Posterior cingulate gyrus (tissue), 11 donors: Measurements from ENCODE around the gene C17orf100.
"Not testable (repeated sequence)": the region's sequence is repeated elsewhere in the genome, so short reads cannot be mapped to it uniquely, and the experiment has no call there.

Source experiments
- DNase-seq, 10 donors: peaks; one replicate each; pipeline versions ENCODE4 v3.0.0 to v3.0.0-alpha.2; 2020 to 2021; ENCODE audit warnings: mixed read lengths in 3 of 10
- intact Hi-C: fragments of 100-400 bp; cut with DNase I; formaldehyde crosslinking; loops from one replicate; pipeline ENCODE4 v1.15.1; 2023

The C17orf100 gene

GRCh38 chr17:6684460-6684783, 32.9 kb downstream of the C17orf100 start:
- intact Hi-C loops: no loop called here
- peak in 2 of 10 donors; percentile 19 to 55 for DNase-seq

GRCh38 chr17:6684881-6685767, 33.6 kb downstream of the C17orf100 start:
- intact Hi-C loops: no loop called here
- DNase-seq: peak in 2 of 10 donors; percentile 26 to 61

GRCh38 chr17:6686026-6686425, 34.5 kb downstream of the C17orf100 start:
- intact Hi-C loops: no loop called here
- peak in 1 of 10 donors; percentile 25 for DNase-seq

- intact Hi-C loops: no loop called here
- peak in 2 of 10 donors; percentile 48 to 62 for DNase-seq
Measured at GRCh38 chr17:6688944-6689343, 37.4 kb downstream of the C17orf100 start.

- peak in 3 of 10 donors; percentile 45 to 62 (median 46) for DNase-seq
- intact Hi-C loops: no loop called here
Measured at GRCh38 chr17:6690641-6691040, 39.1 kb downstream of the C17orf100 start.

- peak in 1 of 10 donors; percentile 16 for DNase-seq
- intact Hi-C loops: no loop called here
Measured at GRCh38 chr17:6691546-6691945, 40.0 kb downstream of the C17orf100 start.

GRCh38 chr17:6691958-6692357, 40.4 kb downstream of the C17orf100 start:
- peak in 1 of 10 donors; percentile 6 for DNase-seq
- intact Hi-C loops: not testable (repeated sequence)

GRCh38 chr17:6695051-6695450, 43.5 kb downstream of the C17orf100 start:
- intact Hi-C loops: no loop called here
- peak in 1 of 10 donors; percentile 16 for DNase-seq

- DNase-seq: peak in 2 of 10 donors; percentile 17 to 55
- intact Hi-C loops: no loop called here
Measured at GRCh38 chr17:6695565-6695964, 44.0 kb downstream of the C17orf100 start.

GRCh38 chr17:6696906-6697305, 45.3 kb downstream of the C17orf100 start:
- intact Hi-C loops: no loop called here
- peak in 2 of 10 donors; percentile 41 to 42 for DNase-seq

- peak in 1 of 10 donors; percentile 35 for DNase-seq
Measured at GRCh38 chr17:6698004-6698403, 46.4 kb downstream of the C17orf100 start.

GRCh38 chr17:6699997-6700947, 48.7 kb downstream of the C17orf100 start:
- intact Hi-C loops: no loop called here

More at GRCh38 chr17:6698004-6698403, 46.4 kb downstream of the C17orf100 start:
- intact Hi-C loops: no loop called here

GRCh38 chr17:6700948-6701307, 49.4 kb downstream of the C17orf100 start:
- peak in 1 of 10 donors; percentile 39 for DNase-seq
- intact Hi-C loops: no loop called here

More at GRCh38 chr17:6699997-6700947, 48.7 kb downstream of the C17orf100 start:
- DNase-seq: peak in 1 of 10 donors; percentile 36

GRCh38 chr17:6701719-6702118, 50.2 kb downstream of the C17orf100 start:
- DNase-seq: no peak
- intact Hi-C loops: no loop called here

- DNase-seq: no peak
- intact Hi-C loops: no loop called here
Measured at GRCh38 chr17:6702567-6703215, 51.1 kb downstream of the C17orf100 start.
